Transverse colon (tissue), 4 donors: ENCODE measurements around the gene RNF26. TPM values are rescaled to one million over a fixed set of nuclear protein-coding genes. Genes with fewer than 3 reads are reported as not detected.

Experiments
- DNase-seq: peaks from one replicate; pipeline ENCODE4 v3.0.0-alpha.2; 2019
- H3K27ac ChIP-seq, 4 donors: fragments of 200-600 bp; sonication (generic); 2 replicates each; pipeline ENCODE4 v1.5.1; 2016 to 2018; ENCODE audit warnings: inconsistent platforms in 4 of 4
- H3K27me3 ChIP-seq: fragments of 200-600 bp; sonication (generic); 2 replicates; pipeline ENCODE4 v1.5.1; 2017; ENCODE audit warnings: inconsistent platforms
- H3K36me3 ChIP-seq, 4 donors: fragments of 200-600 bp; sonication (generic); 2 replicates each; pipeline ENCODE4 v1.5.1; 2017 to 2019; ENCODE audit warnings: inconsistent platforms in 4 of 4
- H3K4me1 ChIP-seq, 4 donors: fragments of 200-600 bp; sonication (generic); 2 replicates each; pipeline ENCODE4 v1.5.1; 2017 to 2020; ENCODE audit warnings: inconsistent platforms in 4 of 4
- H3K4me3 ChIP-seq, 4 donors: fragments of 200-600 bp; sonication (generic); 1 replicate in 1 of 4; 2 replicates in 3 of 4; pipeline versions ENCODE4 v1.5.1 to v1.6.1; 2017 to 2019; ENCODE audit warnings: inconsistent platforms in 4 of 4
- H3K9me3 ChIP-seq, 2 donors: fragments of 200-600 bp; sonication (generic); 2 replicates each; pipeline ENCODE4 v1.5.1; 2017 to 2019; ENCODE audit warnings: inconsistent platforms in 2 of 2
- EP300 ChIP-seq: sonication (generic); formaldehyde crosslinking; IDR thresholded peaks from one replicate; pipeline ENCODE4 v1.6.1; 2017; ENCODE audit warnings: antibody characterized with exemption, low read depth
- POLR2A ChIP-seq: fragments of 450-650 bp; IDR thresholded peaks from one replicate; pipeline ENCODE4 v1.6.1; 2016; ENCODE audit warnings: antibody characterized with exemption, mild to moderate bottlenecking, moderate library complexity
- POLR2AphosphoS5 ChIP-seq, 3 donors: sonication (generic); formaldehyde crosslinking; IDR thresholded peaks; one replicate each; pipeline ENCODE4 v1.6.1; 2016; ENCODE audit warnings: antibody characterized with exemption in 3 of 3
- WGBS, 2 donors: methylation state at CpG; one replicate each; pipeline ENCODE4 v1.1.5; 2018; ENCODE audit warnings: low coverage in 1 of 2; 5-methylcytosine and 5-hydroxymethylcytosine counted together
- in situ Hi-C, 4 donors: fragments of 200-750 bp; cut with MboI; loops; one replicate each; pipeline versions ENCODE4 v1.15.0 to v1.15.1; 2017; ENCODE audit warnings: low sequenced_read_pairs in 3 of 4, low pct_ligation_motif_present in 1 of 4, low pct_unique_long_range_greater_than_20kb in 1 of 4
- intact Hi-C: fragments of 100-400 bp; cut with DNase I; formaldehyde crosslinking; loops from one replicate; pipeline ENCODE4 v1.15.1; 2023; ENCODE audit warnings: low total_unique reads
- total RNA-seq, 4 donors: library from RNA; depleted of rRNA; stranded (reverse); fragments of >200 nt; gene quantifications; one replicate each; pipeline ENCODE4 v1.1.0, GENCODE V29; 2016
- TF ChIP-seq, protein P1 (sequence below), 5 experiments: fragments of 200-600 bp in 3 of 5; fragments of 450-650 bp in 2 of 5; sonication (generic) in 3 of 5; IDR thresholded peaks; 1 replicate in 2 of 5; 2 replicates in 3 of 5; pipeline ENCODE4 v1.5.1; 2016 to 2017; ENCODE audit warnings: antibody characterized with exemption in 5 of 5, inconsistent platforms in 3 of 5, mild to moderate bottlenecking in 2 of 5, moderate library complexity in 1 of 5

The RNF26 gene
- total RNA-seq, 4 donors from 2014 or later = 10.0 to 27.3 (median 13.9) TPM

- Histone ChIP-seq H3K4me3 (no peak overlapping the region), H3K27me3 (peaks cover 41% of the 10 kb centered on the region), H3K4me1 (peaks cover 17 to 41% (median 35%) of the 10 kb centered on the region in 4 donors), H3K27ac (no peak overlapping the region), H3K36me3 (no peaks in the 10 kb centered on the region), H3K9me3 (no peaks in the 10 kb centered on the region)
- no peak for DNase-seq
- no peak for TF ChIP-seq POLR2AphosphoS5 (IDR thresholded peaks at IDR 0.05)
- TF ChIP-seq, protein P1, sequence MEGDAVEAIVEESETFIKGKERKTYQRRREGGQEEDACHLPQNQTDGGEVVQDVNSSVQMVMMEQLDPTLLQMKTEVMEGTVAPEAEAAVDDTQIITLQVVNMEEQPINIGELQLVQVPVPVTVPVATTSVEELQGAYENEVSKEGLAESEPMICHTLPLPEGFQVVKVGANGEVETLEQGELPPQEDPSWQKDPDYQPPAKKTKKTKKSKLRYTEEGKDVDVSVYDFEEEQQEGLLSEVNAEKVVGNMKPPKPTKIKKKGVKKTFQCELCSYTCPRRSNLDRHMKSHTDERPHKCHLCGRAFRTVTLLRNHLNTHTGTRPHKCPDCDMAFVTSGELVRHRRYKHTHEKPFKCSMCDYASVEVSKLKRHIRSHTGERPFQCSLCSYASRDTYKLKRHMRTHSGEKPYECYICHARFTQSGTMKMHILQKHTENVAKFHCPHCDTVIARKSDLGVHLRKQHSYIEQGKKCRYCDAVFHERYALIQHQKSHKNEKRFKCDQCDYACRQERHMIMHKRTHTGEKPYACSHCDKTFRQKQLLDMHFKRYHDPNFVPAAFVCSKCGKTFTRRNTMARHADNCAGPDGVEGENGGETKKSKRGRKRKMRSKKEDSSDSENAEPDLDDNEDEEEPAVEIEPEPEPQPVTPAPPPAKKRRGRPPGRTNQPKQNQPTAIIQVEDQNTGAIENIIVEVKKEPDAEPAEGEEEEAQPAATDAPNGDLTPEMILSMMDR (IDR thresholded peaks at IDR 0.05) = no peak
- no peak for TF ChIP-seq EP300
- TF ChIP-seq POLR2A = no peak
- 51 to 82% methylated on average over 5 to 10 of the region's 10 CpGs for WGBS, 2 donors
- in situ Hi-C loops (no loop called here), intact Hi-C loops (no loop called here)
Measured at GRCh38 chr11:119342362-119343130, 8.2 kb downstream of the RNF26 start.

GRCh38 chr11:119343726-119344125 lies 9.4 kb downstream of the RNF26 start:
- no peak for DNase-seq
- in situ Hi-C loops = no loop called here
- peaks cover 41% of the 10 kb centered on the region for H3K27me3 ChIP-seq
- intact Hi-C loops = no loop called here
- no peaks in the 10 kb centered on the region for H3K36me3 ChIP-seq
- peaks cover 17 to 29% (median 25%) of the 10 kb centered on the region in 4 donors for H3K4me1 ChIP-seq
- no peak overlapping the region for H3K4me3 ChIP-seq
- H3K9me3 ChIP-seq = no peaks in the 10 kb centered on the region
- WGBS, 2 donors = 81 to 82% methylated on average over 4 to 7 of the region's 7 CpGs
- TF ChIP-seq, protein P1 (IDR thresholded peaks at IDR 0.05) = no peak
- TF ChIP-seq POLR2AphosphoS5 (IDR thresholded peaks at IDR 0.05) (no peak), EP300 (no peak)
- no peak overlapping the region for H3K27ac ChIP-seq

DNA sequence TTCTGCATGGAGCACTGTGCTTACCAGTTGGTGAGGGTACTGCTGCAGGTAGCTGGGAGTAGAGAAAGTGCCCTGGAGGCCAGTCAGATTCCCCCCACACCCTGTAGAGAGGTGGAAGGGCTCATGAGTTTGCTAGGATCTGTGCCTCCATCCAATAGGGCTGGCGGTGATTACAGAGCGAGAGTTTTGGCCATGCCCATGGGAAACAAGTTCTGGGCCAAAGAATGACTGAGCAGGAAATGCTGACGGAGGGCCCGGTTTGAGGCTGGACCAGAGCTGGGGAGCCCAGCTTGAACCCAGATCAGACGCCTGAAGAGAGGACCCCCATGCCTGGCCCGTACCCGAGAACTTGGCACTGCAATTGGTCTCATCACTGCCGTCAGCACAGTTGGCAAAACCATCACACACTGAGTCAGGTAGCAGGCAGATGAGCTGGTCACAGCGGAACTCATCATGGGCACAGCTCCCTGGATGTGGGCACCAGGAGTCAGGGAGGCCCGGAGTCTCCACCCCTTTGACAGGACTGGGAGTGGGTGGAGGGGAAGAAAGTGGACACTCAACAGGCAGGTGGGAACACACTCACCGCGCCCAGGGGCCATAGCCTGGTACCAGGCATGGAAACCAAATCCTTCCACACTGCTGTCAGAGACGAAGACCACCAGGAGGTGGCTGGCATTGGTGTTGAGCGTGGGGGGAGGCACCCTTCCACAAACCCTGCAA lies 10.1 kb downstream of the RNF26 start:
- no peak overlapping the region for H3K27ac ChIP-seq
- no peaks in the 10 kb centered on the region for H3K9me3 ChIP-seq
- in situ Hi-C loops (no loop called here), intact Hi-C loops (no loop called here)
- WGBS, 2 donors = 76% methylated on average over 13 of the region's 14 CpGs; no CpG with 5 or more reads in 1 of the 2 donors
- TF ChIP-seq, protein P1 (IDR thresholded peaks at IDR 0.05) = no peak
- TF ChIP-seq POLR2AphosphoS5 (IDR thresholded peaks at IDR 0.05) = no peak
- no peak for TF ChIP-seq POLR2A
- TF ChIP-seq EP300 = no peak
- H3K4me1 ChIP-seq = peaks cover 12 to 22% (median 19%) of the 10 kb centered on the region in 4 donors
- no peak overlapping the region for H3K4me3 ChIP-seq
- peaks cover 37% of the 10 kb centered on the region for H3K27me3 ChIP-seq
- no peak for DNase-seq
- no peaks in the 10 kb centered on the region for H3K36me3 ChIP-seq

GRCh38 chr11:119345685-119346084 lies 11.4 kb downstream of the RNF26 start:
- Histone ChIP-seq H3K27me3 (peaks cover 25% of the 10 kb centered on the region), H3K9me3 (no peaks in the 10 kb centered on the region), H3K4me3 (no peak overlapping the region), H3K36me3 (no peaks in the 10 kb centered on the region), H3K27ac (no peak overlapping the region), H3K4me1 (peaks cover 7 to 9% (median 9%) of the 10 kb centered on the region in 4 donors)
- 78 to 90% methylated on average over 2 to 12 of the region's 12 CpGs for WGBS, 2 donors
- no peak for DNase-seq
- TF ChIP-seq, protein P1 (IDR thresholded peaks at IDR 0.05) = no peak
- no peak for TF ChIP-seq POLR2A
- no peak for TF ChIP-seq EP300
- TF ChIP-seq POLR2AphosphoS5 (IDR thresholded peaks at IDR 0.05) = no peak
- intact Hi-C loops = no loop called here
- in situ Hi-C loops = no loop called here
